Measurements from ENCODE around the gene CNEP1R1. TPM values are rescaled to one million over a fixed set of nuclear protein-coding genes. Genes with fewer than 3 reads are reported as not detected.

CNEP1R1 gene, protein sequence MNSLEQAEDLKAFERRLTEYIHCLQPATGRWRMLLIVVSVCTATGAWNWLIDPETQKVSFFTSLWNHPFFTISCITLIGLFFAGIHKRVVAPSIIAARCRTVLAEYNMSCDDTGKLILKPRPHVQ
- total RNA-seq, result 23.5 and 23.8 TPM in 2 replicates

GRCh38 chr16:50024684-50025536 is at the start of gene CNEP1R1:
CNEP1R1 (plus strand) TSS chr16:50025225; CDS start chr16:50025316, 91 bp downstream.

DNA sequence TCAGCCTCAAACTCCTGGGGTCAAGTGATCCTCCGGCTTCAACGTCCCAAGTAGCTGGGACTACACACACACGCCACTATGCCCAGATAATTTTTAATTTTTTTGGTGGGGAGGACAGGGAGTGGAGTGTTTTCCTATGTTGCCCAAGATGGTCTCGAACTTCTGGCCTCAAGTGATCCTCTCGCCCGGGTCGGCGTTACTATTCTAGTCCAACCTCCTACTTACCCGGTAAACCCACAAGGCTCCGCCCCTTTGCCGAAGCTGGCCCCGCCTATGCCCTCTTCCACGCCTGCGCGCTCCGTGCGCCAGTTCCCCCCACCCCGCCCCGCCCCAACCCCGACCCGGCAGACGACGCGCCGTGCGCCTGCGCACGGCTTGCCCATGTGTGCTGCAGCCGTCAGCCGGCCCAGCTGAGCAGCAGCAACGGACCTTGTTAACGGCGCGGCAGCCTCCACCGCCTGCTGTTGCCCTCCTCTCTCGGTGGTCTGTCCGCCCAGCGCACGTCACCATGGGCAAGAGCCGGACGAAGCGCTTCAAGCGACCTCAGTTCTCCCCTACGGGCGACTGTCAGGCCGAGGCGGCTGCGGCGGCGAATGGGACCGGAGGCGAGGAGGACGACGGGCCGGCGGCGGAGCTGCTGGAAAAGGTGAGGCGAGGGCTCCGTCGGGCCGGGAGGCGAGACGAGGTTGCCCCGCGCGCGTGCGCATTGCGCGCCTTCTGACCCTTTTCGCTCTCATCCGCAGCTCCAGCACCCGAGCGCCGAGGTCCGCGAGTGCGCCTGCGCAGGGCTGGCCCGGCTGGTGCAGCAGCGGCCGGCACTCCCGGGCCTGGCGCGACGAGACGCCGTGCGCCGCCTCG is 40.8 kb downstream of the CNEP1R1 start, which contains the start of gene HEATR3:
Gene HEATR3 (plus strand): TSS at position 347 of the 858 bp plus-strand sequence. CDS start 162 bp downstream, at position 509.

Other genes starting within 250 kb of the CNEP1R1 start
- 0.28 and 1.0 TPM in 2 replicates for gene ZNF423, start 169.1 kb upstream of the CNEP1R1 start, total RNA-seq
- gene HEATR3, start 40.7 kb downstream of the CNEP1R1 start, total RNA-seq, result 16.2 and 25.4 TPM in 2 replicates
- 9.0 and 10.3 TPM in 2 replicates for gene TENT4B, start 128.1 kb downstream of the CNEP1R1 start, total RNA-seq
- gene ADCY7, start 241.3 kb downstream of the CNEP1R1 start, total RNA-seq, result 41.2 and 59.7 TPM in 2 replicates

All from smooth muscle cell of bladder (primary cell).